Activated CD4-positive, alpha-beta T cell treated with anti-CD3 and anti-CD28 coated beads, Interleukin-10, Interleukin-2, amounts not matched to agents 100 ng/mL and 50 ng/mL, durations not matched to agents 16 hours and 8 hours (primary cell): Measurements from ENCODE around the gene LIME1.
"Not testable (repeated sequence)": the region's sequence is repeated elsewhere in the genome, so short reads cannot be mapped to it uniquely, and the experiment has no call there.

Experiments used
- DNase-seq: peaks from one replicate; pipeline ENCODE4 v3.0.0-alpha.2; 2020

Gene LIME1

GRCh38 chr20:63708301-63709148, 27.9 kb upstream of the LIME1 start:
- DNase-seq: no peak

DNA sequence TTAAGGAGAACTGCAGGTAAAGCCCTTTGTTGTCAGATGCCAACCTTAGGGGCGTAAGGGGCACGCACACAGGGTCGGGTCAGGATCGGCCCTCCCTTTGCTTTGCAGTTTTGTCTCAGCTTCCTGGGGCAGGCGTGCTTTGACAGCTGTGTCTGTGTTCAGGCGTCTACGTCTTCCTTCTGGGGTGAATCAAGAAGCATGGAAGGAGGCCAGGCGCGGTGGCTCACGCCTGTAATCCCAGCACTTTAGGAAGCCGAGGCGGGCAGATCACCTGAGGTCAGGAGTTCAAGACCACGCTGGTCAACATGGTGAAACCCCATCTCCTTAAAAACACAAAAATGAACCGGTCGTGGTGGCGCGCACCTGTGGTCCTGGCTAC, 27.3 kb upstream of the LIME1 start:
- no peak for DNase-seq

DNA sequence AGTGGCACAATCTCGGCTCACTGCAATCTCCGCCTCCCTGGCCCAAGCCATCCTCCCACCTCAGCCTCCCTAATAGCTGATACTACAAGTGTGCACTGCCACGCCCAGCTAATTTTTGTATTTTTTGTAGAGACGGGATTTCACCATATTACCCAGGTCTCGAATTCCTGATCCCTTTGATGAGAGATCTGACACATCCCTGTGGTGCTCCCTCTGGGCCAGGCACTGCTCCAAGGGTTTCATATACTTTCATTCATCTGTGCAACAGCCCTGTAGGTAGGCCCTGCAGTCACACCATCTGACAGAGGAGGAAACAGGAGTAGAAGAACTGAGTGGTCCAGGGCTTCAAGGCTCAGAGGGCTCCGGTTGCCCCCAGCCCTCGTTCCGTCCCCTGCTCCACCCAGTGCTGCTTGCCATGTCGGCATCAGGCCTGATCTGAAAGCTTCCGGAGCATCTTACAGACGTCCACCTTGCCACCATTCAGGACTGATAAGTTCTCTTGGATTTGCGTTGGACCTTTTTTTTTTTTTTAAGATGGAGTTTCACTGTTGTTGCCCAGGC, 25.3 kb upstream of the LIME1 start:
- DNase-seq: no peak

DNA sequence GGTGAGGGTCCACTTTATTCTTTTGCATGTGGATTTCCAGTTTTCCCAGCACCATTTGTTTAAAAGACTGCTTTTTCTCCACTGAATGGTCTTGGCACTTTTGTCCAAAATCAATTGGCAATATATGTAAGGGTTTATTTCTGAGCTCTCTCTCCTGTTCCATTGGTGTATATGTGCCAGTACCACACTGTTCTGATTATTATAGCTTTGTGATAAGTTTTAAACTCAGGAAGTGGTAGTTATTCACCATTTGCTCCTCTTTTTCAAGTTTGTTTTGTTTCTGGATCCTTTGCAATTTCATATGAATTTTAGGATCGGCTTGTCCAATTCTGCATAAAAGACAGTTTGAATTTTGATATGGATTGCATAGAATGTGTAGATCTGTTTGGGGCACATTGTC, 24.3 kb upstream of the LIME1 start:
- no peak for DNase-seq

GRCh38 chr20:63714858-63715257, 21.6 kb upstream of the LIME1 start:
- no peak for DNase-seq

DNA sequence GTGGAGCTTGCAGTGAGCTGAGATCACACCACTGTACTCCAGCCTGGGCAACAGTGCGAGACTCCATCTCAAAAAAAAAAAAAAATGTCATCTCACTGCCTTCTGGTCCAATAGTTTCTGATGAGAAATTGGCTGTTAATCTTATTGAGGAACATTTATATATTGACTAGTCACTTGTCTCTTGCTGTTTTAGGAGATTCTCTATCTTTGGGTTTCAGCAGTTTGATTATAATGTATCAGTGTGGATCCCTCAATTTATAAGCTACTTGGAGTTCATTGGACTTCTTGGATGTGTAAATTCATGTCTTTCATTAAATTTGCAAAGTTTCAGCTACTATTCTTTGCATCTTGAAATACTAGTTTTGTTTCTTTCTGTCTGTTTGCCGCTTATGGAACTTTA, 17.5 kb upstream of the LIME1 start:
- DNase-seq: no peak

DNA sequence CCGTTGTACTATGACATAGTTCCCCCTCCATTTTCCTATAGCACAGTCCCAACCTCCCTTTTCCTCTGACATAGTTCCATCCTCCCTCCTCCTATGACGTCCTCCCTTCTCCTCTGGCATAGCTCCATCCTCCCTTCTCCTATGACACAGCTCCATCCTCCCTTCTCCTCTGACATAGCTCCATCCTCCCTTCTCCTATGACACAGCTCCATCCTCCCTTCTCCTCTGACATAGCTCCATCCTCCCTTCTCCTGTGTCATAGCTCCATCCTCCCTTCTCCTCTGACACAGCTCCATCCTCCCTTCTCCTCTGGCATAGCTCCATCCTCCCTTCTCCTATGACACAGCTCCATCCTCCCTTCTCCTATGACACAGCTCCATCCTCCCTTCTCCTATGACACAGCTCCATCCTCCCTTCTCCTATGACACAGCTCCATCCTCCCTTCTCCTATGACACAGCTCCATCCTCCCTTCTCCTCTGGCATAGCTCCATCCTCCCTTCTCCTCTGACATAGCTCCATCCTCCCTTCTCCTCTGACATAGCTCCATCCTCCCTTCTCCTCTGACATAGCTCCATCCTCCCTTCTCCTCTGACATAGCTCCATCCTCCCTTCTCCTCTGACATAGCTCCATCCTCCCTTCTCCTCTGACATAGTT, 13.4 kb upstream of the LIME1 start:
- DNase-seq: not testable (repeated sequence)

DNA sequence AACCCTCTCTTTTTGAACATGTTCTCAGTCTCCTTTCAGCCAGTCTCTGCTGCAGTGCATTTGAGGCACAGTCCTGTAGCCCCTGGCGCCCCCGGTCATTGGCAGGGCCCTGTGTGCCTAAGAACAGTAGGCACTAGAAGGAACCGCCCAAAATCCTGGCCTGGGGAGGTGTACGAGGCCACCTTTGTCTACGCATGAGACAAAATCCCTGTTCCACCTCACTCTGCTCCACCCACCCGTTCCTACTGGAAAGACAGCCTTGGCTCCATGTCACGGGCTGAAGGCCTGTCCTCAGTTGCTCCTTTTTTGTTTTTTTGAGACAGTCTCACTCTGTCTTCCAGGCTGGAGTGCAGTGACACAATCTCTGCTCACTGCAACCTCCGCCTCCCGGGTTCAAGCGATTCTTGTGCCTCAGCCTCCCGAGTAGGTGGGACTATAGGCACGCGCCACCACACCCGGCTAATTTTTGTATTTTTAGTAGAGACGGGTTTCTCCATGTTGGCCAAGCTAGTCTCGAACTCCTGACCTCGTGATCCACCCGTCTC, 6.2 kb upstream of the LIME1 start:
- DNase-seq: not testable (repeated sequence)

DNA sequence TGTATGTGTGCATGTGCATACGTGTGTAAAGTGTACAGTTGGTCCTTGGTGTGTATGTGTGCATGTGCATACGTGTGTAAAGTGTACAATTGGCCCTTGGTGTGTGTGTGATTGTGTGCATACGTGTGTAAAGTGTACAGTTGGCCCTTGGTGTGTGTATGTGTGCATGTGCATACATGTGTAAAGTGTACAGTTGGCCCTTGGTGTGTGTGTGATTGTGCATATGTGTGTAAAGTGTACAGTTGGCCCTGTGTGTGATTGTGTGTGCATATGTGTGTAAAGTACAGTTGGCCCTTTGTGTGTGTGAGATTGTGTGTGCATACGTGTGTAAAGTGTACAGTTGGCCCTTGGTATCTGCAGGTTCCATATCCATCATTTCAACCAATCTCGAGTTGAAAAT, 5.1 kb upstream of the LIME1 start:
- no peak for DNase-seq

DNA sequence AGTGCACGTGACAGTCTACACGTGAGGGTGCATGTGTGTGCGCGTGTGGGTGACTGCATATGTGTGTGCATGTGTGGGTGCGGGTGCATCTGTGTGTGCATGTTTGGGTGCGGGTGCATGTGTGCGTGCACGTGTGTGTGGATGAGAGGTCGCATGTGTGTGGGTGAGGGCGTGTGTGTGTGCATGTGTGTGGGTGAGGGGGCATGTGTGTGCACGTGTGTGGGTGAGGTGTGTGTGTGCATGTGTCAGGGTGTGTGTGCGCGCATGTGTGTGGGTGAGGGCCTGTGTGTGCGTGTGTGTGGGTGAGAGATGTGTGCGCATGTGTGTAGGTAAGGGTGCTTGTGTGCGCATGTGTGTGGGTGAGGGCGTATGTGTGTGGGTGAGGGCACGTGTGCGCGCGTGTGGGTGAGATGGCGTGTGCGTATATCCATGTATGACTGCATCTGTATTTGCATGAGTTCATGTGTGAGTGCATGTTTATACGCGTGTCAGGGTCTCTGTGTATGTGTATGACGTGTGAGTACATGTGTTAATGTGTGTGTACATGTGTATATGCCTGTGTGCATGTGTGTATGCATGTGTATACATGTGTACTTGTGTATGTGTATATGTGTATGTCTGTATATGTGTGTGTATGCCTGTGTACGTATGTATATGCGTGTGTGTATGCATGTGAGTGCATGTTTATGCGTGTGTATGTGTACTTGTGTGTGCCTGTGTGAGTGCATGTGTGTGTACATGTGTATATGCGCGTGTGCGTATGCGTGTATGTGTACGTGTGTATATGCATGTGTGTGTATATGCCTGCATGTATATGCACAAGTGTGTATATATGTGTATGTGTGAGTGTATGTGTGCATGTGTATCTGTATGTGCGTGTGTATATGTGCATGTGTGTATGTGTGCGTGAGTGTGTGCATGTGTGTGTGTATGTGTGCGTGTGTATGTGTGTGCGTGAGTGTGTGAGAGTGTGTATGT, 4.1 kb upstream of the LIME1 start:
- DNase-seq: no peak

DNA sequence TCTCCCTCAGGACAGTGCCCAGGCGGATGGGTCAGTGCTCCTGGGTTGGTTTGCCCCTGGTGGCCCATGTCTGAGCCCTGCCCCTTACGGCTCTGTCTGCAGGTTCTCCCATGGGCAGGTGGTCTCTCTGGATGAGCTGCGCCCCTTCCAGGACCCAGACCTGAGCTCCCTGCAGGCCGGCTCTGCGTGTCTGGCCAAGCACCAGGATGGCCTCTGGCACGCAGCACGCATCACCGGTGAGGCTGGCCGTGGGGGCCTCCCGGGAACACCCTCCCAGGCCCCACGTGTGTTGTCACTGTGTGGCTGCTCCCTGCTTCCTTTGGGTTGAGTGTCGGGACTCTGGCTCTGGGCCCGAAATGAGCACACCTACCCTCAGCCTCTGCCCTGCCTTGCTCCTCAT, 3.3 kb upstream of the LIME1 start:
- no peak for DNase-seq

- DNase-seq: no peak
Measured at GRCh38 chr20:63733579-63734081, 2.8 kb upstream of the LIME1 start.

GRCh38 chr20:63734111-63734945, 2.1 kb upstream of the LIME1 start:
- DNase-seq: no peak

- DNase-seq: no peak
Measured at GRCh38 chr20:63734946-63735858, 1.3 kb upstream of the LIME1 start.

DNA sequence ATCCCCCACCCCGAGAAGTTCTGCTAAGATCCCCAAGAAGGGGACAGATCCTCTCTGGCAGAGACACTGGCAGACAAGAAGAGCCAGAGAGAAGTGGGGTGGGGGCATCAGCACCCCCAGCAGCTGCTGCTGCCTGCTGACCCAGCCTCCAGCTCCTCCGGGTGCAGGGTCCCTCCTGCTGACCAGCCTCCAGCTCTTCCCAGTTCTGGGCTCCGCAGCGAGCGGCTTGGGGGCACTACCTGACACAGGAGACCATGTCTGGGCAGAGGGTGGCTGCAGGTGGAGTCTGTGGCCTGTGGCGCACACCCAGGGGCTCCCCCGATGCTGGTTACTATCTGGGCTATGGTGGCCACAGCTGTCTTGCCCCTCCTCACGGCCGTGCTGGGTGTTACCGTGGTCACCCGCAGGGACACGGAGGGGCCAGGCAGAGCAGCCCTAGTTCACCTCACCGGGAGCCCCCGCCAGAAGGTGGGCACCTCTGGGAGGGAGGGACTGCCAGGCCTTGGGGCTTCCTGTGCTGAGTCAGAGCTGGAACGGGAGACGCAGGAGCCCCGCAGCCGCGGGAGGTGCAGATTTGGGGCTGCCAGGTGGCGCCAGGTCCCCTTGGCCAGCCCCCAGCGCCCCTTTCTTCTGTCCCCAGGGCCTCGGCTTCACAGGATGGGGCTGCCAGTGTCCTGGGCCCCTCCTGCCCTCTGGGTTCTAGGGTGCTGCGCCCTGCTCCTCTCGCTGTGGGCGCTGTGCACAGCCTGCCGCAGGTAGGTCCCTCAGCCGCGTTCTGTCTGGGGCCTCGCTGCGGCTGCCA, 630 bp downstream of the LIME1 start:
- DNase-seq: peak; percentile 62

DNA sequence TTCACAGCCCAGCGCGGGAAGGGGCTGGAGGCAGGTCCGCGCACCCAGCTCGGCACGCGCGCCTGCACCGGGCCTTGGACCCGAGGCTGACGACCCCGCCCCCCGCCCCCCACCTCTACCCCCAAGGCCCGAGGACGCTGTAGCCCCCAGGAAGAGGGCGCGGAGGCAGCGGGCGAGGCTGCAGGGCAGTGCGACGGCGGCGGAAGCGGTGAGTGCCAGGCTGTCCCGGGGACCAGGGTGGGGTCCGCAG, 1.2 kb downstream of the LIME1 start:
- DNase-seq: no peak

DNA sequence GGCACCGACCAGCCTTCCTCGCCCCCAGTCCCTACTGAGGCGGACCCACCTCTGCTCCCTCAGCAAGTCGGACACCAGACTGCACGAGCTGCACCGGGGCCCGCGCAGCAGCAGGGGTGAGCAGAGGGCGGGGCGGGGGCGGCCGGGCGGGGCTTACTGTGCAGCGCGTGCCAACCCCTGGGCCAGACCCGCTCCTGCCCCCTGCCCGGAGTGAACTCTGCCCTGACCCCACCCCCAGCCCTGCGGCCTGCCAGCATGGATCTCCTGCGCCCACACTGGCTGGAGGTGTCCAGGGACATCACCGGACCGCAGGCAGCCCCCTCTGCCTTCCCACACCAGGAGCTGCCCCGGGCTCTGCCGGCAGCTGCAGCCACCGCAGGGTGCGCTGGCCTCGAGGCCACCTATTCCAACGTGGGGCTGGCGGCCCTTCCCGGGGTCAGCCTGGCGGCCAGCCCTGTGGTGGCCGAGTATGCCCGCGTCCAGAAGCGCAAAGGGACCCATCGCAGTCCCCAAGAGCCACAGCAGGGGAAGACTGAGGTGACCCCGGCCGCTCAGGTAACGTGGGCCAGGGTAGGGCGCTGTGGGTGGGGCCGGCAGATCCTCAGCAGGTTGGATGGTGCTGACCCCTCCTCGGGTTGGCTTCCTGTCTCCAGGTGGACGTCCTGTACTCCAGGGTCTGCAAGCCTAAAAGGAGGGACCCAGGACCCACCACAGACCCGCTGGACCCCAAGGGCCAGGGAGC, 1.7 kb downstream of the LIME1 start:
- peak; percentile 44 for DNase-seq

DNA sequence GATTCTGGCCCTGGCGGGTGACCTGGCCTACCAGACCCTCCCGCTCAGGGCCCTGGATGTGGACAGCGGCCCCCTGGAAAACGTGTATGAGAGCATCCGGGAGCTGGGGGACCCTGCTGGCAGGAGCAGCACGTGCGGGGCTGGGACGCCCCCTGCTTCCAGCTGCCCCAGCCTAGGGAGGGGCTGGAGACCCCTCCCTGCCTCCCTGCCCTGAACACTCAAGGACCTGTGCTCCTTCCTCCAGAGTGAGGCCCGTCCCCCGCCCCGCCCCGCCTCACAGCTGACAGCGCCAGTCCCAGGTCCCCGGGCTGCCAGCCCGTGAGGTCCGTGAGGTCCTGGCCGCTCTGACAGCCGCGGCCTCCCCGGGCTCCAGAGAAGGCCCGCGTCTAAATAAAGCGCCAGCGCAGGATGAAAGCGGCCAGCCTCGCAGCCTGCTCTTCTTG, 2.2 kb downstream of the LIME1 start:
- DNase-seq: no peak
